GM12878 (cell line): ENCODE measurements around the gene FKBP14. TPM values are rescaled to one million over a fixed set of nuclear protein-coding genes. Genes with fewer than 3 reads are reported as not detected.

ENCODE experiments used
- ATAC-seq: fragments of 200-7000 bp; cut with Tn5 transposase; 3 replicates; pipeline ENCODE4 v1.9.1; 2020; ENCODE audit warnings: mild to moderate bottlenecking, moderate library complexity
- BruUV-seq: library from RNA; stranded (reverse); fragments of 400-500 nt; replicated peaks from 2 replicates; lab custom pipeline; 2021; lab: Mats Ljungman, UMichigan
- CTCF ChIA-PET: fragments of 300-600 bp; sonication (Branson Sonifier 250); formaldehyde crosslinking; extraction: SDS; loops from one replicate; lab custom pipeline; 2021; ENCODE audit warnings: inconsistent platforms; lab: Yijun Ruan, JAX
- POLR2A ChIA-PET: fragments of 350-600 bp; formaldehyde crosslinking; extraction: SDS; loops from one replicate; lab custom pipeline; 2021; ENCODE audit warnings: inconsistent platforms; lab: Charles Lee
- RAD21 ChIA-PET: fragments of 300-600 bp; sonication (Branson Sonifier 250); formaldehyde crosslinking; loops from one replicate; lab custom pipeline; 2023; ENCODE audit warnings: antibody characterized with exemption; ENCODE audit not compliant: unreplicated experiment; lab: Charles Lee
- SMC1A ChIA-PET: fragments of 300-600 bp; sonication (Branson Sonifier 250); formaldehyde crosslinking; loops from one replicate; lab custom pipeline; 2023; ENCODE audit not compliant: unreplicated experiment, uncharacterized antibody; lab: Charles Lee
- DNase-seq: peaks from one replicate; pipeline ENCODE4 v3.0.0-alpha.2; 2011; ENCODE audit warnings: low read depth, low spot score
- FAIRE-seq: peaks from 3 replicates; lab custom pipeline; 2011; peaks lifted over from hg19 to GRCh38; lab: Jason Lieb, UNC
- H2AFZ ChIP-seq: 2 replicates; pipeline ENCODE4 v1.6.0; 2011; ENCODE audit warnings: low read depth, low read length, control low read depth; ENCODE audit not compliant: control insufficient read depth
- H3K27ac ChIP-seq: 2 replicates; pipeline ENCODE4 v1.5.1; 2011; ENCODE audit warnings: control low read depth; ENCODE audit not compliant: control insufficient read depth, insufficient read depth
- H3K27me3 ChIP-seq, 2 experiments: replicated peaks in 1 of 2; 2 replicates each; pipeline versions ENCODE4 v1.6.0 to v1.6.1; 2011; ENCODE audit warnings: low read length in 1 of 2; ENCODE audit not compliant: control insufficient read depth in 2 of 2, insufficient read depth in 2 of 2
- H3K36me3 ChIP-seq, 2 experiments: 2 replicates each; pipeline ENCODE4 v1.5.1; 2011; ENCODE audit warnings: low read length in 1 of 2; ENCODE audit not compliant: control insufficient read depth in 2 of 2, insufficient read depth in 2 of 2
- H3K4me1 ChIP-seq: 2 replicates; pipeline ENCODE4 v1.6.1; 2011; ENCODE audit warnings: mild to moderate bottlenecking, low read length, moderate library complexity, mixed read lengths; ENCODE audit not compliant: control insufficient read depth, insufficient read depth
- H3K4me2 ChIP-seq: 2 replicates; pipeline ENCODE4 v1.6.0; 2011; ENCODE audit warnings: control low read depth; ENCODE audit not compliant: control insufficient read depth, insufficient read depth
- H3K4me3 ChIP-seq: fragments of 200-600 bp; sonication (generic); 2 replicates; pipeline ENCODE4 v1.5.1; 2016
- H3K79me2 ChIP-seq: 2 replicates; pipeline ENCODE4 v1.6.0; 2011; ENCODE audit warnings: low read length; ENCODE audit not compliant: control insufficient read depth, insufficient read depth
- H3K9ac ChIP-seq: 2 replicates; pipeline ENCODE4 v1.8.0; 2011; ENCODE audit warnings: low read length, control low read depth, mixed read lengths; ENCODE audit not compliant: control insufficient read depth, insufficient read depth
- H3K9me3 ChIP-seq: replicated peaks from 3 replicates; pipeline ENCODE4 v1.5.1; 2011; ENCODE audit warnings: mild to moderate bottlenecking, low read length; ENCODE audit not compliant: control insufficient read depth, insufficient read depth
- H4K20me1 ChIP-seq: 2 replicates; pipeline ENCODE4 v1.6.0; 2011; ENCODE audit not compliant: control insufficient read depth, insufficient read depth
- BCLAF1 ChIP-seq: fragments of 450-650 bp; IDR thresholded peaks from 2 replicates; pipeline ENCODE4 v1.6.1; 2017; ENCODE audit warnings: antibody characterized with exemption, mild to moderate bottlenecking, moderate library complexity
- BMI1 ChIP-seq: fragments of 450-650 bp; IDR thresholded peaks from 2 replicates; pipeline ENCODE4 v1.6.1; 2016; ENCODE audit warnings: mild to moderate bottlenecking, moderate library complexity, borderline replicate concordance
- E2F4 ChIP-seq: IDR thresholded peaks from 2 replicates; pipeline ENCODE4 v1.6.1; 2012; ENCODE audit warnings: low read depth, low read length, improper control_type of control experiment
- E4F1 ChIP-seq: fragments of 450-650 bp; IDR thresholded peaks from 2 replicates; pipeline ENCODE4 v1.6.1; 2018; ENCODE audit warnings: borderline replicate concordance, mild to moderate bottlenecking; ENCODE audit not compliant: partially characterized antibody
- ESRRA ChIP-seq: IDR thresholded peaks from 2 replicates; pipeline ENCODE4 v1.6.1; 2012; ENCODE audit warnings: mild to moderate bottlenecking, low read length, improper control_type of control experiment
- IKZF1 ChIP-seq: fragments of 450-650 bp; conservative IDR thresholded peaks from 2 replicates; pipeline ENCODE4 v1.6.1; 2017; ENCODE audit warnings: antibody characterized with exemption, mild to moderate bottlenecking
- MEF2A ChIP-seq: IDR thresholded peaks from 2 replicates; pipeline ENCODE4 v1.6.1; 2011; ENCODE audit warnings: low read depth, mild to moderate bottlenecking, low read length, moderate library complexity; ENCODE audit not compliant: insufficient read depth
- MEF2B ChIP-seq: fragments of 450-650 bp; IDR thresholded peaks from 2 replicates; pipeline ENCODE4 v1.6.1; 2018; ENCODE audit warnings: mild to moderate bottlenecking, moderate library complexity; ENCODE audit not compliant: partially characterized antibody, poor library complexity, severe bottlenecking
- PAX5 ChIP-seq: IDR thresholded peaks from 2 replicates; pipeline ENCODE4 v1.6.1; 2011; ENCODE audit warnings: low read depth, low read length, borderline replicate concordance
- POLR2AphosphoS5 ChIP-seq: IDR thresholded peaks from 2 replicates; pipeline ENCODE4 v1.6.1; 2011; ENCODE audit warnings: mild to moderate bottlenecking, low read length, inconsistent platforms
- PRDM15 ChIP-seq: fragments of 450-650 bp; formaldehyde crosslinking; IDR thresholded peaks from 2 replicates; pipeline ENCODE4 v1.4.0; 2020; ENCODE audit warnings: mild to moderate bottlenecking, moderate library complexity
- SP1 ChIP-seq: IDR thresholded peaks from one replicate; pipeline ENCODE4 v1.6.1; 2011; ENCODE audit warnings: low read depth, low read length
- STAT1 ChIP-seq: fragments of 450-650 bp; conservative IDR thresholded peaks from 2 replicates; pipeline ENCODE4 v1.6.1; 2014; ENCODE audit warnings: antibody characterized with exemption, mild to moderate bottlenecking
- TAF1 ChIP-seq: IDR thresholded peaks from 2 replicates; pipeline ENCODE4 v1.6.1; 2011; ENCODE audit warnings: mild to moderate bottlenecking, low read depth, low read length, borderline replicate concordance
- WGBS: methylation state at CpG from one replicate; pipeline ENCODE4 v1.1.6; 2016; ENCODE audit warnings: low lambda C conversion rate; ENCODE audit not compliant: insufficient replicate concordance, insufficient coverage; ENCODE audit errors: missing lambda C conversion rate; 5-methylcytosine and 5-hydroxymethylcytosine counted together
- in situ Hi-C: fragments of 300-500 bp; cut with MboI; formaldehyde crosslinking; loops from 9 replicates; pipeline ENCODE4 v1.14.3; 2018; ENCODE audit warnings: mixed read lengths
- intact Hi-C: fragments of 100-400 bp; cut with micrococcal nuclease; formaldehyde crosslinking; loops from one replicate; pipeline ENCODE4 v1.14.2; 2022; ENCODE audit not compliant: unreplicated experiment
- polyA plus RNA-seq, 11 experiments: library from polyadenylated mRNA; depleted of rRNA in 4 of 11; unstranded in 6 of 11; stranded (reverse) in 5 of 11; fragments of >200 nt; fragmentation: Nextera tagmentation in 4 of 11; fragmentation: Illumina TruSeq in 1 of 11; extraction: Ambion mirVana in 4 of 11; extraction: Trizol in 1 of 11; gene quantifications; 1 replicate in 1 of 11; 2 replicates in 10 of 11; pipeline versions ENCODE4 v1.2.1 to v1.2.3, GENCODE V29; 2011 to 2016; ENCODE audit warnings: inconsistent platforms in 2 of 11, missing spikeins in 2 of 11, low read depth in 1 of 11
- total RNA-seq, 4 experiments: library from RNA; depleted of rRNA in 3 of 4; stranded (reverse); fragments of >200 nt in 3 of 4; fragmentation: Illumina TruSeq in 1 of 4; extraction: Trizol in 1 of 4; gene quantifications; 2 replicates each; pipeline versions ENCODE4 v1.2.1 to v1.2.3, GENCODE V29; 2013 to 2021

FKBP14 gene
- total and polyA plus RNA-seq, 10 of the 15 experiments (the other 5 are each of a cell fraction or from before 2014, with no cell fraction given): 2.7 to 8.9 (median 5.6) TPM

GRCh38 chr7:29993140-29993539 lies 33.4 kb downstream of the FKBP14 start:
- intact Hi-C loops: no loop called here
- no peak overlapping the region for H3K4me2 ChIP-seq
- H4K20me1 ChIP-seq: no peaks in the 10 kb centered on the region
- in situ Hi-C loops: no loop called here
- DNase-seq: no peak
- no peak for FAIRE-seq
- 94% methylated on average over 4 of the region's 4 CpGs for WGBS
- SMC1A ChIA-PET: interaction anchor here (0.6 to 1.7 kb wide), 4 partner anchors 9 to 37 kb away, joined by 3 to 5 read pairs (median 3); no protein-coding TSS in a partner anchor
- H3K4me1 ChIP-seq: peaks cover 4% of the 10 kb centered on the region; the same call in 1 of the 2 replicates
- peaks cover 3% of the 10 kb centered on the region; the same call in 2 of the 3 replicates for H3K9me3 ChIP-seq
- RAD21 ChIA-PET: interaction anchor here (1.2 kb wide), 1 partner anchor 68 kb away, joined by 3 read pairs; no protein-coding TSS in a partner anchor
- no peak overlapping the region for H3K9ac ChIP-seq
- CTCF ChIA-PET: interaction anchor here (0.6 to 2.4 kb wide), 3 partner anchors 12 to 69 kb away, joined by 3 to 11 read pairs (median 3); no protein-coding TSS in a partner anchor
- no peak overlapping the region for H3K27ac ChIP-seq
- BruUV-seq: no TSS peak
- H3K79me2 ChIP-seq: peaks cover 22% of the 10 kb centered on the region
- no peaks in the 10 kb centered on the region for H3K36me3 ChIP-seq
- ATAC-seq: no peak
- no peaks in the 10 kb centered on the region for H3K27me3 ChIP-seq
- POLR2A ChIA-PET: interaction anchor here (0.5 to 0.7 kb wide), 3 partner anchors 10 to 151 kb away, joined by 3 to 7 read pairs (median 4); no protein-coding TSS in a partner anchor
- no peak overlapping the region for H3K4me3 ChIP-seq
- H2AFZ ChIP-seq: no peak overlapping the region
- TF ChIP-seq SP1 (no peak), E4F1 (no peak), STAT1 (no peak), ESRRA (no peak), PAX5 (no peak), POLR2AphosphoS5 (no peak), IKZF1 (no peak), TAF1 (no peak), BCLAF1 (no peak), MEF2B (no peak), PRDM15 (CRISPR knock-in tag) (no peak), MEF2A (no peak), E2F4 (no peak), BMI1 (no peak)
